ENCODE results near the gene MUS81. TPM values are rescaled to one million over a fixed set of nuclear protein-coding genes. Genes with fewer than 3 reads are reported as not detected.

The MUS81 gene
- total RNA-seq, 1 donor from 2014 or later = 45.0 TPM

- H3K36me3 ChIP-seq = no peaks in the 10 kb centered on the region
- no peaks in the 10 kb centered on the region for H3K9me3 ChIP-seq
- TF ChIP-seq CTCF (IDR thresholded peaks at IDR 0.05) = no peak
- H3K4me1 ChIP-seq = peaks cover 0 to 2% of the 10 kb centered on the region in 2 donors
- H3K27ac ChIP-seq = peak overlapping the region in 1 of 2 donors; percentile 25
- peak overlapping the region; percentile 77 to 91 for H3K4me3 ChIP-seq
- DNase-seq (ENCODE audit: low spot score in 2 of 2) = no peak
- no peaks in the 10 kb centered on the region for H3K27me3 ChIP-seq
- intact Hi-C loops (cut with DNase I) = loop anchor here (2.0 kb wide), 1 partner anchor 39 kb away; no protein-coding TSS in a partner anchor
Measured at GRCh38 chr11:65817312-65817834, 42.9 kb upstream of the MUS81 start.

GRCh38 chr11:65817835-65818680, 42.2 kb upstream of the MUS81 start:
- Histone ChIP-seq H3K27ac (peak overlapping the region in 1 of 2 donors; percentile 25), H3K4me1 (peaks cover 0 to 2% of the 10 kb centered on the region in 2 donors), H3K4me3 (peak overlapping the region; percentile 77 to 91), H3K27me3 (no peaks in the 10 kb centered on the region), H3K9me3 (no peaks in the 10 kb centered on the region), H3K36me3 (no peaks in the 10 kb centered on the region)
- peak; percentile 92 to 99 (median 96) for TF ChIP-seq CTCF (IDR thresholded peaks at IDR 0.05)
- DNase-seq (ENCODE audit: low spot score in 2 of 2) = peak; percentile 45 to 95
- intact Hi-C loops (cut with DNase I) = loop anchor here (1.0 to 2.0 kb wide), 5 partner anchors 15 to 112 kb away; partner anchors contain the start of genes RNASEH2C and SNX32

GRCh38 chr11:65821107-65821506, 39.1 kb upstream of the MUS81 start:
- no peaks in the 10 kb centered on the region for H3K9me3 ChIP-seq
- no peak overlapping the region for H3K4me3 ChIP-seq
- H3K4me1 ChIP-seq = peaks cover 0 to 2% of the 10 kb centered on the region in 2 donors
- intact Hi-C loops (cut with DNase I) = no loop called here
- no peak for DNase-seq (ENCODE audit: low spot score in 2 of 2)
- H3K27me3 ChIP-seq = no peaks in the 10 kb centered on the region
- H3K27ac ChIP-seq = no peak overlapping the region
- TF ChIP-seq CTCF (IDR thresholded peaks at IDR 0.05) = no peak
- H3K36me3 ChIP-seq = no peaks in the 10 kb centered on the region

GRCh38 chr11:65822776-65823528, 37.3 kb upstream of the MUS81 start:
- H3K27ac ChIP-seq = no peak overlapping the region
- no peak overlapping the region for H3K4me3 ChIP-seq
- intact Hi-C loops (cut with DNase I) = no loop called here
- H3K36me3 ChIP-seq = no peaks in the 10 kb centered on the region
- no peak for DNase-seq (ENCODE audit: low spot score in 2 of 2)
- H3K4me1 ChIP-seq = peaks cover 0 to 2% of the 10 kb centered on the region in 2 donors
- no peak for TF ChIP-seq CTCF (IDR thresholded peaks at IDR 0.05)
- no peaks in the 10 kb centered on the region for H3K9me3 ChIP-seq
- no peaks in the 10 kb centered on the region for H3K27me3 ChIP-seq

- no peak overlapping the region for H3K27ac ChIP-seq
- TF ChIP-seq CTCF (IDR thresholded peaks at IDR 0.05) = no peak
- intact Hi-C loops (cut with DNase I) = no loop called here
Measured at GRCh38 chr11:65826984-65827735, 33.1 kb upstream of the MUS81 start.

More at GRCh38 chr11:65826984-65827735, 33.1 kb upstream of the MUS81 start:
- Histone ChIP-seq H3K4me3 (no peak overlapping the region), H3K4me1 (no peaks in the 10 kb centered on the region), H3K36me3 (no peaks in the 10 kb centered on the region), H3K9me3 (no peaks in the 10 kb centered on the region), H3K27me3 (no peaks in the 10 kb centered on the region)
- DNase-seq (ENCODE audit: low spot score in 2 of 2) = no peak

Data from ascending aorta (tissue), 2 donors.